A549 treated with dexamethasone at 1 μM for 4 hours (cell line): ENCODE results near the gene ADAMTSL1. TPM values are rescaled to one million over a fixed set of nuclear protein-coding genes. Genes with fewer than 3 reads are reported as not detected.

Experiments
- total RNA-seq: library from RNA; stranded (reverse); fragments of 200-300 nt; extraction: Qiagen RNA extraction; gene quantifications from 5 replicates; pipeline ENCODE4 v1.2.3, GENCODE V29; 2022

The ADAMTSL1 gene, protein sequence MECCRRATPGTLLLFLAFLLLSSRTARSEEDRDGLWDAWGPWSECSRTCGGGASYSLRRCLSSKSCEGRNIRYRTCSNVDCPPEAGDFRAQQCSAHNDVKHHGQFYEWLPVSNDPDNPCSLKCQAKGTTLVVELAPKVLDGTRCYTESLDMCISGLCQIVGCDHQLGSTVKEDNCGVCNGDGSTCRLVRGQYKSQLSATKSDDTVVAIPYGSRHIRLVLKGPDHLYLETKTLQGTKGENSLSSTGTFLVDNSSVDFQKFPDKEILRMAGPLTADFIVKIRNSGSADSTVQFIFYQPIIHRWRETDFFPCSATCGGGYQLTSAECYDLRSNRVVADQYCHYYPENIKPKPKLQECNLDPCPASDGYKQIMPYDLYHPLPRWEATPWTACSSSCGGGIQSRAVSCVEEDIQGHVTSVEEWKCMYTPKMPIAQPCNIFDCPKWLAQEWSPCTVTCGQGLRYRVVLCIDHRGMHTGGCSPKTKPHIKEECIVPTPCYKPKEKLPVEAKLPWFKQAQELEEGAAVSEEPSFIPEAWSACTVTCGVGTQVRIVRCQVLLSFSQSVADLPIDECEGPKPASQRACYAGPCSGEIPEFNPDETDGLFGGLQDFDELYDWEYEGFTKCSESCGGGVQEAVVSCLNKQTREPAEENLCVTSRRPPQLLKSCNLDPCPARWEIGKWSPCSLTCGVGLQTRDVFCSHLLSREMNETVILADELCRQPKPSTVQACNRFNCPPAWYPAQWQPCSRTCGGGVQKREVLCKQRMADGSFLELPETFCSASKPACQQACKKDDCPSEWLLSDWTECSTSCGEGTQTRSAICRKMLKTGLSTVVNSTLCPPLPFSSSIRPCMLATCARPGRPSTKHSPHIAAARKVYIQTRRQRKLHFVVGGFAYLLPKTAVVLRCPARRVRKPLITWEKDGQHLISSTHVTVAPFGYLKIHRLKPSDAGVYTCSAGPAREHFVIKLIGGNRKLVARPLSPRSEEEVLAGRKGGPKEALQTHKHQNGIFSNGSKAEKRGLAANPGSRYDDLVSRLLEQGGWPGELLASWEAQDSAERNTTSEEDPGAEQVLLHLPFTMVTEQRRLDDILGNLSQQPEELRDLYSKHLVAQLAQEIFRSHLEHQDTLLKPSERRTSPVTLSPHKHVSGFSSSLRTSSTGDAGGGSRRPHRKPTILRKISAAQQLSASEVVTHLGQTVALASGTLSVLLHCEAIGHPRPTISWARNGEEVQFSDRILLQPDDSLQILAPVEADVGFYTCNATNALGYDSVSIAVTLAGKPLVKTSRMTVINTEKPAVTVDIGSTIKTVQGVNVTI (N-terminal part only)
- total RNA-seq = 0.05 to 0.16 TPM in 2 of 5 replicates, not detected in the others

DNA sequence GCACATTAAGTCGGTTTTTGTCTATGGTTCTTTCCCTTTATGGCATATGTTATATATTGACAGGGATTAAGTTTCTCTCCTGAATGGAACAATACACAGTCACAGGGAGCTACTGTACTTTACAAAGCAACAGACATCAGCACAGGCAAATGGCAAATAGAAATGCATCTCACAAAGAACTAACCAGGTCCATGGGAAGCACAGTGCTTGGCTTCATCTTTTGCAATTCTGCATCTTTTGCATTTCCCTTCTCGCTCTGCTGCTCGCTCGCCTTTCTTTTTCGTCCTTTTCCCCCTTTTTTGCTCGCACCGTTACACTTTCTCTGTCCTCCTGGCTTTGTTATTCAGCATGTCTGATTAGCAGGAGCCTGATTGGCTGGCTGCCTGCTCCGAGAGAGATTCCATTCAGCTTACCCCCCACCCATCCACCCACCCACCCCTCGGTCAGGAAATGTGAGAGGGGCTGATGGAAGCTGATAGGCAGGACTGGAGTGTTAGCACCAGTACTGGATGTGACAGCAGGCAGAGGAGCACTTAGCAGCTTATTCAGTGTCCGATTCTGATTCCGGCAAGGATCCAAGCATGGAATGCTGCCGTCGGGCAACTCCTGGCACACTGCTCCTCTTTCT, at the start of gene ADAMTSL1:
TSS of gene ADAMTSL1 (plus strand) at position 502 of the 628 bp plus-strand sequence. CDS start at position 582, 80 bp downstream.

